Progenitor cell of endocrine pancreas (in vitro differentiated cells): ENCODE measurements around the gene SKIDA1. TPM values are rescaled to one million over a fixed set of nuclear protein-coding genes. Genes with fewer than 3 reads are reported as not detected.

Experiments used
- DNase-seq: peaks from one replicate; pipeline ENCODE4 v3.0.0; 2021; ENCODE audit warnings: low spot score; ENCODE audit not compliant: unreplicated experiment
- H3K27ac Mint-ChIP-seq: 2 replicates; pipeline ENCODE4 v1.8.0; 2021; ENCODE audit warnings: mild to moderate bottlenecking, moderate library complexity, mixed read lengths
- H3K27me3 Mint-ChIP-seq: 2 replicates; pipeline ENCODE4 v1.8.0; 2021; ENCODE audit warnings: mixed read lengths
- H3K36me3 Mint-ChIP-seq: 2 replicates; pipeline ENCODE4 v1.8.0; 2022; ENCODE audit warnings: mixed read lengths; ENCODE audit not compliant: insufficient read depth
- H3K4me1 Mint-ChIP-seq: 2 replicates; pipeline ENCODE4 v1.8.0; 2021; ENCODE audit warnings: low read depth, mixed read lengths
- H3K4me3 Mint-ChIP-seq: 2 replicates; pipeline ENCODE4 v1.8.0; 2021; ENCODE audit warnings: low read depth, mild to moderate bottlenecking, moderate library complexity, mixed read lengths
- H3K9me3 Mint-ChIP-seq: 2 replicates; pipeline ENCODE4 v1.8.0; 2021; ENCODE audit warnings: low read depth, mixed read lengths
- CTCF ChIP-seq: fragments of 200-600 bp; sonication (generic); IDR thresholded peaks from one replicate; pipeline ENCODE4 v1.5.0; 2021; ENCODE audit warnings: antibody characterized with exemption, mild to moderate bottlenecking; ENCODE audit not compliant: unreplicated experiment
- total RNA-seq: library from RNA; stranded (reverse); gene quantifications from 2 replicates; pipeline ENCODE4 v1.2.1, GENCODE V29; 2021

SKIDA1 gene
- total RNA-seq, 1 donor from 2014 or later = 15.3 TPM

GRCh38 chr10:21519397-21519933 lies 6.0 kb downstream of the SKIDA1 start:
- peak overlapping the region; percentile 94 for H3K27ac Mint-ChIP-seq

GRCh38 chr10:21518641-21519396 lies 6.7 kb downstream of the SKIDA1 start:
- no peak for TF ChIP-seq CTCF
- no peaks in the 10 kb centered on the region for H3K27me3 Mint-ChIP-seq
- no peak for DNase-seq
- peaks cover 69% of the 10 kb centered on the region for H3K4me1 Mint-ChIP-seq
- H3K36me3 Mint-ChIP-seq = no peaks in the 10 kb centered on the region
- peak overlapping the region; percentile 84 for H3K4me3 Mint-ChIP-seq
- H3K27ac Mint-ChIP-seq = peak overlapping the region; percentile 94
- no peaks in the 10 kb centered on the region for H3K9me3 Mint-ChIP-seq

More at GRCh38 chr10:21519397-21519933, 6.0 kb downstream of the SKIDA1 start:
- peaks cover 66% of the 10 kb centered on the region for H3K4me1 Mint-ChIP-seq
- H3K9me3 Mint-ChIP-seq = no peaks in the 10 kb centered on the region
- H3K4me3 Mint-ChIP-seq = peak overlapping the region; percentile 84
- no peak for DNase-seq
- no peaks in the 10 kb centered on the region for H3K36me3 Mint-ChIP-seq
- no peak for TF ChIP-seq CTCF
- H3K27me3 Mint-ChIP-seq = no peaks in the 10 kb centered on the region

GRCh38 chr10:21518149-21518640 lies 7.3 kb downstream of the SKIDA1 start:
- H3K27me3 Mint-ChIP-seq = no peaks in the 10 kb centered on the region
- H3K4me1 Mint-ChIP-seq = peaks cover 69% of the 10 kb centered on the region
- H3K27ac Mint-ChIP-seq = peak overlapping the region; percentile 94
- DNase-seq = no peak
- H3K9me3 Mint-ChIP-seq = no peaks in the 10 kb centered on the region
- H3K4me3 Mint-ChIP-seq = peak overlapping the region; percentile 84
- TF ChIP-seq CTCF = no peak
- H3K36me3 Mint-ChIP-seq = no peaks in the 10 kb centered on the region

- TF ChIP-seq CTCF = no peak
- Mint-ChIP-seq H3K36me3 (no peaks in the 10 kb centered on the region), H3K27ac (peak overlapping the region; percentile 94), H3K4me3 (peak overlapping the region; percentile 84), H3K27me3 (no peaks in the 10 kb centered on the region), H3K4me1 (peaks cover 70% of the 10 kb centered on the region), H3K9me3 (no peaks in the 10 kb centered on the region)
- DNase-seq = no peak
Observed at GRCh38 chr10:21517134-21518031, 8.1 kb downstream of the SKIDA1 start.
